ENCODE results near the gene TEP1.
"Not testable (repeated sequence)": the region's sequence is repeated elsewhere in the genome, so short reads cannot be mapped to it uniquely, and the experiment has no call there.

The TEP1 gene

DNA sequence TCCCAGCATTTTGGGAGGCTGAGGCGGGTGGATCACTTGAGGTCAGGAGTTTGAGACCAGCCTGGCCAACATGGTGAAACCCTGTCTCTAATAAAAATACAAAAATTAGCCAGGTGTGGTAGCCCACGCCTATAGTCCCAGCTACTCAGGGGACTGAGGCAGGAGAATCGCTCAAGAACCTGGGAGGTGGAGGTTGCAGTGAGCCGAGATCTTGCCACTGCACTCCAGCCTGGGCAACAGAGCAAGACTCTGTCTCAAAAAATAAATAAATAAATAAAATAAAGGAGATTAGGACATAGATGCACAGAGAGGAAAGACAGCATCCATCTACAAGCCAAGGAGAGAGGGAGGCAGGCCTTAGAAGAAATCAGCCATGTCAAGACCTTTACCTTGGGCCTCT lies 72.3 kb downstream of the TEP1 start:
- H3K36me3 ChIP-seq (ENCODE audit: insufficient read depth, low read length) = peaks cover 13% of the 10 kb centered on the region
- H3K9me3 ChIP-seq (ENCODE audit: low read length); H2AFZ ChIP-seq (ENCODE audit: low read depth, low read length): not testable (repeated sequence)

DNA sequence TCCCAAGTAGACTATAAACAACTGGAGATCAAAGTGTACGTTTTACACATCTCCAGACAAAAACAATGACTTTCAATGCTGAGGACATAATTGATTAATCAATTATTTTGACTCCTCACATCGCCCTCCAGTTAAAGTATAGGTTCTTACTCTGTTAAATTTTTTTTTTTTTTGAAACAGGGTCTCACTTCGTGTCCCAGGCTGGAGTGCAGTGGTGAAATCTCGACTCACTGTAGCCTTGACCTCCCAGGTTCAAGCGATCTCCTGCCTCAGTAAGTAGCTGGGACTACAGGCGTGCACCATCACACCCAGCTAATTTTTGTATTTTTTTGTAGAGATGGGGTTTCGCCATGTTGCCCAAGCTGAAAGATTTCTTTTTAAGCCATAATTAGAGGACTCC lies 79.3 kb downstream of the TEP1 start:
- Histone ChIP-seq H3K4me1 (ENCODE audit: insufficient read depth, low read length) (peaks cover 7% of the 10 kb centered on the region), H3K27me3 (ENCODE audit: insufficient read depth, low read length) (no peaks in the 10 kb centered on the region), H3K36me3 (ENCODE audit: insufficient read depth, low read length) (peaks cover 6% of the 10 kb centered on the region), H2AFZ (ENCODE audit: low read depth, low read length) (no peak overlapping the region), H3K9me3 (ENCODE audit: low read length) (no peaks in the 10 kb centered on the region), H3K4me3 (ENCODE audit: low read length) (peak overlapping the region; percentile 90)

More for the DNA sequence above, 72.3 kb downstream of the TEP1 start:
- H3K4me1 ChIP-seq (ENCODE audit: insufficient read depth, low read length); H3K27me3 ChIP-seq (ENCODE audit: insufficient read depth, low read length); H3K4me3 ChIP-seq (ENCODE audit: low read length): not testable (repeated sequence)

DNA sequence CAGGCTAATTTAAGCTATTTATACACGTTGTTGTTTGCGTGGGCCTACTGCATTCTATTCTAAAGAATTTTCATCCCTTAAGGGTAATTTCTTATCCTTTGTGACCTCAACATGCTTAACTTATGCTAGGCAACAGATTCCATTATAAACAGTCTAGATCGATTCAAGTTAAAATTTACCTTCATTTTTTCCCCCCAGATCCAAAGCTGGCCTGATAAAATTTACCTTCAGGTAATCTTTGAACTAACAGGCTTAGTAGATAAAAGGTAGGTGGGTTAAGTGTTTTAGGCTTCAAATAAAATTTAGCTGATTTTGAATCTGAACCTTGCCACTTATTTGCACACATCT lies 79.8 kb downstream of the TEP1 start:
- Histone ChIP-seq H3K27me3 (ENCODE audit: insufficient read depth, low read length) (no peaks in the 10 kb centered on the region), H3K4me1 (ENCODE audit: insufficient read depth, low read length) (peaks cover 7% of the 10 kb centered on the region), H2AFZ (ENCODE audit: low read depth, low read length) (peak overlapping the region; percentile 94), H3K36me3 (ENCODE audit: insufficient read depth, low read length) (peaks cover 11% of the 10 kb centered on the region), H3K9me3 (ENCODE audit: low read length) (no peaks in the 10 kb centered on the region), H3K4me3 (ENCODE audit: low read length) (peak overlapping the region; percentile 90)

DNA sequence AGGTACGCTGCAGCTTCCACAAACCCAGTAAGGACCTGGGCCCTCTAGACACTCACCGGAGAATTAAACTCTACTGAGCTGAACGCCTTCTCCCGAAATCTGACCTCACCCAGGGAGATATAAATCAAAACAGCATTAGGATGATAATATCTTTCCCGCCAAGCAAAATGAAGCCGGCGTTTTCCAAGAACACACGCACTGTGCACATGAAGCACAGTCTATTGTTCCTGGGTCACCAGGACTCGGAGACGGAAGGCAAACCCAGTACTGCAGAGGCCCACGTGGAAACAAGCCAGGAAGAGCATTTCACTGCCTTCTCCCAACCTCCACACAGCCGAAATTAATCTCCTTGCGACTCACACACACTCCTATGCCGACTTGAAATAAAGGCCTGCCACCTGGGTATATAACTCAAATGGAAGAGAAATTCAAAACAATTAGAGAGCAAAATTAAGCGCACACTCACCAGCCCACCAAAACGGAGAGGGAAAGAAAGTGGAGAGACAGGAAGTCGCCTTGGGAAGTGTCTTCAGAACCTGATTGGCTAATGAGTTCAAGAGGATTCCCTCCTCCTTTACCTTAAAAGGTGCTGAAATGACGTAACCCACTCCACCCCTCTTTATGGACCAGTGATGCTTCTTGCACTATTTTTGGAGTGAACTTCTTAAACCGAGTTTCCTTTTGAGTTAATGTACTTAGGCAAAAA lies 80.4 kb downstream of the TEP1 start, which contains the start of gene CCNB1IP1:
Gene CCNB1IP1 (minus strand): TSS at position 492 of the 706 bp plus-strand sequence. CDS start 16,756 bp downstream, outside the sequence.
- H3K4me3 ChIP-seq (ENCODE audit: low read length) = peak within 1 kb of the TSS; percentile 90
- peaks cover 16% of the 10 kb centered on the region for H3K36me3 ChIP-seq (ENCODE audit: insufficient read depth, low read length)
- H2AFZ ChIP-seq (ENCODE audit: low read depth, low read length) = peak within 1 kb of the TSS; percentile 94
- no peaks in the 10 kb centered on the region for H3K9me3 ChIP-seq (ENCODE audit: low read length)
- H3K27me3 ChIP-seq (ENCODE audit: insufficient read depth, low read length) = no peaks in the 10 kb centered on the region
- H3K4me1 ChIP-seq (ENCODE audit: insufficient read depth, low read length) = peaks cover 7% of the 10 kb centered on the region

DNA sequence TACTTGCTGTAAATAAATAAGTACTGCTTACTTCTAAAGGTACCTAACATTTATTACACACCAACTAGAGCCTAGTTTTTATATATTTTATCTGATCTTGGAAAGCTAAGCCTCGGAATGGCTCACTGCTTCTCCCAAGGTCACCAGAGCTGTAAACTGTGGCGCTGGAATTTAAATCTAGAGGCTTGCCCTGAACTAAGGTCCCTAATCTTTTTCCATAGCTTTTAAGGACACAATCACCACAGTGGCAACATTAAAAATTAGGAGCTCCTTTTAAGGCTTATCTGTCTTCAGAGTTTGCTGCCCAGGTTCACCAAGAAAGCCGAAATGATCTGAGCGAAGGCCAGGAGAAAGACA lies 80.9 kb downstream of the TEP1 start:
- Histone ChIP-seq H3K4me3 (ENCODE audit: low read length) (peak overlapping the region; percentile 90), H2AFZ (ENCODE audit: low read depth, low read length) (peak overlapping the region; percentile 94), H3K9me3 (ENCODE audit: low read length) (no peaks in the 10 kb centered on the region), H3K27me3 (ENCODE audit: insufficient read depth, low read length) (no peaks in the 10 kb centered on the region), H3K4me1 (ENCODE audit: insufficient read depth, low read length) (peaks cover 12% of the 10 kb centered on the region), H3K36me3 (ENCODE audit: insufficient read depth, low read length) (peaks cover 16% of the 10 kb centered on the region)

DNA sequence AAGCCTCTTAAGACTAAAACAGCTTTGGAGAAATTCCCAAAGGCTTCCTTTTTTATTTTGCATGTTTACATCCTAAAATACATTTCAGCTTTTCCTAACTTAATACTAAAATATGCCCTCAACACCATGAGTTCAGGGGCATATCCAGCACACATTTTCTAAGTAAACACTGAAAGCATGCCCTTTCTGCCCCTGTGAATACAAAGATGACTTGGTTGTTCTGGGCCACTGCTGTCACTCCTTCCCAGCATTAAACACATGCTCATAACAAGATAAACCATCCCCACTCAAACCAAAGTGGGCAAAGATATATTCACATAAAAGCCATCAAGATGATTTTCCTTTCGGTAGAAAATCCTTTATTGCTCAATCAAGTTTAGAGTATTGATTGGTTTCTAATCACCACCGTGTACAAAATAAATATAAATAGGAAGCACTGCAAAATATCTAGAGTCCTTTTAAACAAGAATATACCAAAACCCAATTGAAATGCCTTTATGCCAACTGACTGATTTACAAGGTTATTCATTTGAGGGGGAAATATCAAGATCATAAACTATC lies 82.2 kb downstream of the TEP1 start:
- H3K36me3 ChIP-seq (ENCODE audit: insufficient read depth, low read length) = peaks cover 21% of the 10 kb centered on the region
- H3K4me3 ChIP-seq (ENCODE audit: low read length) = peak overlapping the region; percentile 39
- H3K9me3 ChIP-seq (ENCODE audit: low read length) = no peaks in the 10 kb centered on the region

DNA sequence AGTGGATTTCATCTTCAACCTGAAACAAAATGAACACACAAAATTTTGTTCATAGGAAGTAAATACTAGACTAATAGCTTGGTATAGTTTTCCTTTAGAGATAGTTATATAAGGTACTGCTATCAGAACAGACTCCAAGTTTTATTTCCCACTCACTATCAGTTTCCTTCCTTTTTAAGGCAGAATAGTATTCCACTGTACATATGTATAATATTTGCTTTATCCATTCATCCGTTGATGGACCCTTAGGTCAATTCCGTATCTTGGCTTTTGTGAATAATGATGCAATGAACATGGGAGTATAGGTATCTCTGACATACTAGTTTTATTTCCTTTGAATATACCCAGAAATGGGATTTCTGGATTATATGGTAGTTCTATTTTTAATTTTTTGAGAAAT lies 83.9 kb downstream of the TEP1 start:
- no peak overlapping the region for H3K4me3 ChIP-seq (ENCODE audit: low read length)
- H3K27me3 ChIP-seq (ENCODE audit: insufficient read depth, low read length) = no peaks in the 10 kb centered on the region
- H3K9me3 ChIP-seq (ENCODE audit: low read length) = no peaks in the 10 kb centered on the region
- peaks cover 35% of the 10 kb centered on the region for H3K36me3 ChIP-seq (ENCODE audit: insufficient read depth, low read length)
- H3K4me1 ChIP-seq (ENCODE audit: insufficient read depth, low read length) = peaks cover 15% of the 10 kb centered on the region
- no peak overlapping the region for H2AFZ ChIP-seq (ENCODE audit: low read depth, low read length)

More for the DNA sequence above, 82.2 kb downstream of the TEP1 start:
- H3K27me3 ChIP-seq (ENCODE audit: insufficient read depth, low read length) = no peaks in the 10 kb centered on the region
- H3K4me1 ChIP-seq (ENCODE audit: insufficient read depth, low read length) = peaks cover 15% of the 10 kb centered on the region
- no peak overlapping the region for H2AFZ ChIP-seq (ENCODE audit: low read depth, low read length)

DNA sequence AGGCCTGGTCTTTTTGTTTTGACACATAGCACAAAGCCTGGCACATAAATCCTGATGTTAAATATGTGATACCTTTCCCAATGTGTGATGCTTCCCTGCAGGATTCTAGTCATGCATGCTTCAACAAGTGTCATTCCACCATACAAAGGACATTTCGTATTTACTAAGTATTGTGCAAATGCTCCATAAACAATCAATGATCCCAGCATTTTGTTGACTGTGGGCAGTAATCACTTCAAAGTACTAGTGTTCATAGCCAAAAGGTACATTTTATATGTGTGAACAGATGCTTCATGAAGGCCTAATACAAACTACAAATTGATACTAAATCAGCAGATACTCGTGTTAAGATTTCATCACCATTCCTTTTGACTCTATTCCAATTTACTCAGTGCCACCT lies 84.6 kb downstream of the TEP1 start:
- Histone ChIP-seq H3K27me3 (ENCODE audit: insufficient read depth, low read length) (no peaks in the 10 kb centered on the region), H3K36me3 (ENCODE audit: insufficient read depth, low read length) (peaks cover 36% of the 10 kb centered on the region), H3K9me3 (ENCODE audit: low read length) (no peaks in the 10 kb centered on the region), H2AFZ (ENCODE audit: low read depth, low read length) (no peak overlapping the region), H3K4me3 (ENCODE audit: low read length) (no peak overlapping the region), H3K4me1 (ENCODE audit: insufficient read depth, low read length) (peaks cover 15% of the 10 kb centered on the region)

DNA sequence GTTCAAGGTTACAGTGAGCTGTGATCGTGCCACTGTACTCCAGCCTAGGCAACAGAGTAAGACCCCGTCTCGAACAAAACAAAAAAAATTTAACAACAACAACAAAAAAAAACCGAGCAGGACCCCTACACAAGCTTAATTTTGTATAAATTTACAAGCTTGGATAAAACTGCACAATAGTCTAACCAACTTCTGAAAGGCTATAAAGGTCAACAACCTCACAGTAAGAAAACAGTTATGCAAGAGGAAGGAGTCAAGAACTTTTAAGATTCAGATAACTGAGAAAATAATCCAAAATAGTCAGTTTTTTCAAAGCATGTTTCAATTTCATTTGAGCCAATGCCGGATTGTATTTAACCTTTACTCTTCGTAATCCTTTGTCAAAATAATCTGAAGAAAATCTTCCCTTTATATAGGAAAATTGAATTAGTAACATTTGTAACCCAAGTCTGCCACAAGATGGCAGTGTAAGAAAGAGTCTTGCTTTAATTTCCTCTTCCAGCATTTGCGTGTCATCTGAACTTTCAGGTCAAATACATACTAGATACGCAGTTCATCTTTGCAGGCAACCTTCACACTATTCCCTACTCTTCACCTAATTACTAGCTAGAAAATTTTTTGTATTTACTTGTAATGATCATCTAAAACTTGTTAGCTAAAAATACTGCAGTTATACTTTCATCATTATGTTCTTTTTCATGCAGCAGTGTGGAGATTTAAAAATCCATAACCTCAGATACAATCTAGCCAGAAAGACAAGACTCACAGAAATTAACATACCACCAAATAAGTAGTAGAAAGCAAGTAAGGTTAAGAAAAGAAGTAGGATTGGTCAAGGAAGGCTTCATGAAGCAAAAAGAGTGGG lies 86.1 kb downstream of the TEP1 start:
- H3K27me3 ChIP-seq (ENCODE audit: insufficient read depth, low read length) = no peaks in the 10 kb centered on the region
- peaks cover 41% of the 10 kb centered on the region for H3K36me3 ChIP-seq (ENCODE audit: insufficient read depth, low read length)
- H3K4me3 ChIP-seq (ENCODE audit: low read length) = no peak overlapping the region
- no peaks in the 10 kb centered on the region for H3K9me3 ChIP-seq (ENCODE audit: low read length)
- H3K4me1 ChIP-seq (ENCODE audit: insufficient read depth, low read length) = peaks cover 15% of the 10 kb centered on the region
- no peak overlapping the region for H2AFZ ChIP-seq (ENCODE audit: low read depth, low read length)

DNA sequence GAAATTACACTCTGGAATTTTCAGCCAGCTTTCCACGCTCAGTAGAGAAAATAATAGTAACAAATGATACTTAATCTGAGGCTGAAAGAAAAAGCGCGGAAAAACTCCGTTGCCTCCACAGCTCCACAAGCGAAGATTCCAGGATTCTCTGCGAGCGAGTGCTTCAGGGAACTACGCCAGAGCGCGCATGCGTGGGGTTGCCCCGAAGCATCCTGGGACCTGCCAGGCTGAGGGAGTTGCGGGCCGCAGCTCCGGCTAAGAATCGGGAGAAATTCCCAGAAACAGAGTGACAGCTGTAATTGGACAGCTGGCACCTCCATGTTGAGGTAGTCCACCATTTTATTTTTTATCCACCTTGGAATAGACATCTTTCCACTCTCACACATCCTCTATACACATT lies 95.6 kb downstream of the TEP1 start:
- Histone ChIP-seq H3K9me3 (ENCODE audit: low read length) (no peaks in the 10 kb centered on the region), H3K27me3 (ENCODE audit: insufficient read depth, low read length) (no peaks in the 10 kb centered on the region), H2AFZ (ENCODE audit: low read depth, low read length) (no peak overlapping the region), H3K36me3 (ENCODE audit: insufficient read depth, low read length) (peaks cover 60% of the 10 kb centered on the region), H3K4me1 (ENCODE audit: insufficient read depth, low read length) (no peaks in the 10 kb centered on the region), H3K4me3 (ENCODE audit: low read length) (no peak overlapping the region)
